ENCODE data around the gene BTNL9. TPM values are rescaled to one million over a fixed set of nuclear protein-coding genes. Genes with fewer than 3 reads are reported as not detected.

The BTNL9 gene
- polyA plus RNA-seq, 1 donor (not counting 4 experiments of a cell fraction or from before 2014, with no cell fraction given), result 0.07 TPM

GRCh38 chr5:181047921-181048320 lies 7.9 kb downstream of the BTNL9 start:
- TF ChIP-seq, protein P1, sequence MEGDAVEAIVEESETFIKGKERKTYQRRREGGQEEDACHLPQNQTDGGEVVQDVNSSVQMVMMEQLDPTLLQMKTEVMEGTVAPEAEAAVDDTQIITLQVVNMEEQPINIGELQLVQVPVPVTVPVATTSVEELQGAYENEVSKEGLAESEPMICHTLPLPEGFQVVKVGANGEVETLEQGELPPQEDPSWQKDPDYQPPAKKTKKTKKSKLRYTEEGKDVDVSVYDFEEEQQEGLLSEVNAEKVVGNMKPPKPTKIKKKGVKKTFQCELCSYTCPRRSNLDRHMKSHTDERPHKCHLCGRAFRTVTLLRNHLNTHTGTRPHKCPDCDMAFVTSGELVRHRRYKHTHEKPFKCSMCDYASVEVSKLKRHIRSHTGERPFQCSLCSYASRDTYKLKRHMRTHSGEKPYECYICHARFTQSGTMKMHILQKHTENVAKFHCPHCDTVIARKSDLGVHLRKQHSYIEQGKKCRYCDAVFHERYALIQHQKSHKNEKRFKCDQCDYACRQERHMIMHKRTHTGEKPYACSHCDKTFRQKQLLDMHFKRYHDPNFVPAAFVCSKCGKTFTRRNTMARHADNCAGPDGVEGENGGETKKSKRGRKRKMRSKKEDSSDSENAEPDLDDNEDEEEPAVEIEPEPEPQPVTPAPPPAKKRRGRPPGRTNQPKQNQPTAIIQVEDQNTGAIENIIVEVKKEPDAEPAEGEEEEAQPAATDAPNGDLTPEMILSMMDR (optimal IDR thresholded peaks at IDR 0.05 in 1 of 3, IDR thresholded peaks at IDR 0.05 in 1 of 3, conservative IDR thresholded peaks at IDR 0.05 in 1 of 3; ENCODE audit: extremely low read depth in 1 of 3, insufficient read depth in 2 of 3, low read length in 3 of 3), result no peak
- TF ChIP-seq EZH2 (IDR thresholded peaks at IDR 0.05; ENCODE audit: low read length), result no peak
- Histone ChIP-seq H2AFZ (ENCODE audit: control insufficient read depth, low read length) (no peak overlapping the region), H3K9ac (ENCODE audit: control insufficient read depth, extremely low read depth, insufficient read depth, low read length) (no peak overlapping the region), H3K27me3 (ENCODE audit: control insufficient read depth, extremely low read depth, insufficient read depth, low read length) (peaks cover 20% of the 10 kb centered on the region), H3K9me3 (ENCODE audit: control insufficient read depth, low read depth, low read length) (no peaks in the 10 kb centered on the region), H3K9me1 (ENCODE audit: control insufficient read depth, extremely low read depth, insufficient read depth, low read length) (no peaks in the 10 kb centered on the region), H3K36me3 (ENCODE audit: control insufficient read depth in 2 of 2, extremely low read depth in 1 of 2, insufficient read depth in 2 of 2, low read length in 2 of 2) (no peaks in the 10 kb centered on the region), H3K4me1 (ENCODE audit: control insufficient read depth, extremely low read depth, insufficient read depth, low read length) (no peaks in the 10 kb centered on the region), H3K27ac (ENCODE audit: control insufficient read depth, insufficient read depth, low read length) (no peak overlapping the region), H4K20me1 (ENCODE audit: control insufficient read depth, extremely low read depth, insufficient read depth, low read length) (no peaks in the 10 kb centered on the region), H3K4me3 (ENCODE audit: control insufficient read depth in 2 of 3, extremely low read depth in 1 of 3, insufficient read depth in 2 of 3, low read depth in 1 of 3, low read length in 3 of 3) (no peak overlapping the region), H3K79me2 (ENCODE audit: control insufficient read depth, insufficient read depth, low read length) (no peaks in the 10 kb centered on the region), H3K4me2 (ENCODE audit: control insufficient read depth, extremely low read depth, insufficient read depth, low read depth, low read length) (no peak overlapping the region)
- dilution Hi-C loops (cut with MboI; ENCODE audit: extremely low pct_ligation_motif_present, low sequenced_read_pairs), result no loop called here
- DNase-seq (ENCODE audit: low read depth, low spot score), result no peak
- no peak for FAIRE-seq

- Histone ChIP-seq H2AFZ (ENCODE audit: control insufficient read depth, low read length) (no peak overlapping the region), H3K4me1 (ENCODE audit: control insufficient read depth, extremely low read depth, insufficient read depth, low read length) (peaks cover 4% of the 10 kb centered on the region), H4K20me1 (ENCODE audit: control insufficient read depth, extremely low read depth, insufficient read depth, low read length) (no peaks in the 10 kb centered on the region), H3K36me3 (ENCODE audit: control insufficient read depth in 2 of 2, extremely low read depth in 1 of 2, insufficient read depth in 2 of 2, low read length in 2 of 2) (no peaks in the 10 kb centered on the region), H3K27me3 (ENCODE audit: control insufficient read depth, extremely low read depth, insufficient read depth, low read length) (peaks cover 36% of the 10 kb centered on the region), H3K4me2 (ENCODE audit: control insufficient read depth, extremely low read depth, insufficient read depth, low read depth, low read length) (no peak overlapping the region), H3K9me1 (ENCODE audit: control insufficient read depth, extremely low read depth, insufficient read depth, low read length) (no peaks in the 10 kb centered on the region), H3K4me3 (ENCODE audit: control insufficient read depth in 2 of 3, extremely low read depth in 1 of 3, insufficient read depth in 2 of 3, low read depth in 1 of 3, low read length in 3 of 3) (no peak overlapping the region), H3K9me3 (ENCODE audit: control insufficient read depth, low read depth, low read length) (no peaks in the 10 kb centered on the region), H3K9ac (ENCODE audit: control insufficient read depth, extremely low read depth, insufficient read depth, low read length) (no peak overlapping the region), H3K27ac (ENCODE audit: control insufficient read depth, insufficient read depth, low read length) (no peak overlapping the region), H3K79me2 (ENCODE audit: control insufficient read depth, insufficient read depth, low read length) (no peaks in the 10 kb centered on the region)
- TF ChIP-seq, protein P1 (optimal IDR thresholded peaks at IDR 0.05 in 1 of 3, IDR thresholded peaks at IDR 0.05 in 1 of 3, conservative IDR thresholded peaks at IDR 0.05 in 1 of 3; ENCODE audit: extremely low read depth in 1 of 3, insufficient read depth in 2 of 3, low read length in 3 of 3), result no peak
- no peak for TF ChIP-seq EZH2 (IDR thresholded peaks at IDR 0.05; ENCODE audit: low read length)
- dilution Hi-C loops (cut with MboI; ENCODE audit: extremely low pct_ligation_motif_present, low sequenced_read_pairs), result no loop called here
- DNase-seq (ENCODE audit: low read depth, low spot score) (no peak), FAIRE-seq (no peak)
Measured at GRCh38 chr5:181050016-181050415, 9.9 kb downstream of the BTNL9 start.
